Measurements from ENCODE around the gene CACNA1I. TPM values are rescaled to one million over a fixed set of nuclear protein-coding genes. Genes with fewer than 3 reads are reported as not detected.

Gene CACNA1I
- total RNA-seq, 1 experiment from 2014 or later, result 2.1 TPM

DNA sequence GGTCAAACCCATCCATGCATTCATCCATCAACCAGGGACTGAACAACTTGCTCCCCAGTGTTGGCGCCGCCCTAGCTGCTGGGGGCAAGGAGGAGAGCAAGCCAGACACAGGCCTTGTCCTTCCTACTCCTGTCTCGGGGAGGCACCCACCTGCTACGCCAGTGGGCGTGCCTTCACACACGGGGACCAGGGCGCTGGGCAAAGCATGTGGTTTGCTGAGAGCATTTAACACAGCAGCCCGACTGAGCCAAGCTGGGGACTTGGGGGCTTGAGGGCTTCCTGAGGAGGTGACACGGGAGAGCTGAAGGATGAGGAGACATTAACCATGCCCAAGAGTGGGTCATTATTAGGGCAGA is 30.6 kb downstream of the CACNA1I start (continued):
- TF ChIP-seq, protein P1, sequence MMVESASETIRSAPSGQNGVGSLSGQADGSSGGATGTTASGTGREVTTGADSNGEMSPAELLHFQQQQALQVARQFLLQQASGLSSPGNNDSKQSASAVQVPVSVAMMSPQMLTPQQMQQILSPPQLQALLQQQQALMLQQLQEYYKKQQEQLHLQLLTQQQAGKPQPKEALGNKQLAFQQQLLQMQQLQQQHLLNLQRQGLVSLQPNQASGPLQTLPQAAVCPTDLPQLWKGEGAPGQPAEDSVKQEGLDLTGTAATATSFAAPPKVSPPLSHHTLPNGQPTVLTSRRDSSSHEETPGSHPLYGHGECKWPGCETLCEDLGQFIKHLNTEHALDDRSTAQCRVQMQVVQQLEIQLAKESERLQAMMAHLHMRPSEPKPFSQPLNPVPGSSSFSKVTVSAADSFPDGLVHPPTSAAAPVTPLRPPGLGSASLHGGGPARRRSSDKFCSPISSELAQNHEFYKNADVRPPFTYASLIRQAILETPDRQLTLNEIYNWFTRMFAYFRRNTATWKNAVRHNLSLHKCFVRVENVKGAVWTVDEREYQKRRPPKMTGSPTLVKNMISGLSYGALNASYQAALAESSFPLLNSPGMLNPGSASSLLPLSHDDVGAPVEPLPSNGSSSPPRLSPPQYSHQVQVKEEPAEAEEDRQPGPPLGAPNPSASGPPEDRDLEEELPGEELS (CRISPR knock-in tag; IDR thresholded peaks at IDR 0.05), result no peak
- TF ChIP-seq, protein P2, sequence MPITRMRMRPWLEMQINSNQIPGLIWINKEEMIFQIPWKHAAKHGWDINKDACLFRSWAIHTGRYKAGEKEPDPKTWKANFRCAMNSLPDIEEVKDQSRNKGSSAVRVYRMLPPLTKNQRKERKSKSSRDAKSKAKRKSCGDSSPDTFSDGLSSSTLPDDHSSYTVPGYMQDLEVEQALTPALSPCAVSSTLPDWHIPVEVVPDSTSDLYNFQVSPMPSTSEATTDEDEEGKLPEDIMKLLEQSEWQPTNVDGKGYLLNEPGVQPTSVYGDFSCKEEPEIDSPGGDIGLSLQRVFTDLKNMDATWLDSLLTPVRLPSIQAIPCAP (CRISPR knock-in tag; IDR thresholded peaks at IDR 0.05), result no peak
- TF ChIP-seq JUN (CRISPR knock-in tag; IDR thresholded peaks at IDR 0.05), result no peak
- TF ChIP-seq, protein P3, sequence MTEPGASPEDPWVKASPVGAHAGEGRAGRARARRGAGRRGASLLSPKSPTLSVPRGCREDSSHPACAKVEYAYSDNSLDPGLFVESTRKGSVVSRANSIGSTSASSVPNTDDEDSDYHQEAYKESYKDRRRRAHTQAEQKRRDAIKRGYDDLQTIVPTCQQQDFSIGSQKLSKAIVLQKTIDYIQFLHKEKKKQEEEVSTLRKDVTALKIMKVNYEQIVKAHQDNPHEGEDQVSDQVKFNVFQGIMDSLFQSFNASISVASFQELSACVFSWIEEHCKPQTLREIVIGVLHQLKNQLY (CRISPR knock-in tag; IDR thresholded peaks at IDR 0.05), result no peak
- TF ChIP-seq EMX1 (CRISPR knock-in tag; IDR thresholded peaks at IDR 0.05), result no peak

DNA sequence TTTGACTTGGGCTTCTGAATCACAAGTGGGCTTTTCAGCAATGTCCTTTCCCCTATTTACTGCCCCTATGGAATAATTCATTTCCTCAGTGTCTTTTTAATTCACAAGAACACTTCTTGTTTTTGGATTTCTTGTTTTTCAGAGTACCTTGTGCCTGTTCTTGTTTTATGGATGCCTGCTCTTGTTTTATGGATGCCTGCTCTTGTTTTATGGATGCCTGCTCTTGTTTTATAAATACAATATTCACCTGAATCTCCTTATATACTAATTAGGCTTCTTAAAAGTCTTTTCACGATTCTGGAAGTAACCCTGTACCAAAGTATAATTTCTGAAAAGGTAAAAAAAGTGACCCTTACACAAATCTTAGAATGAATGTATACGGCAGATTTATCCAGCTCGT is 32.8 kb downstream of the CACNA1I start:
- POLR2A ChIA-PET, result no interaction called here
- no peaks in the 10 kb centered on the region for H3K36me3 Mint-ChIP-seq
- H3K27ac Mint-ChIP-seq, result no peak overlapping the region
- TF ChIP-seq, protein P4, sequence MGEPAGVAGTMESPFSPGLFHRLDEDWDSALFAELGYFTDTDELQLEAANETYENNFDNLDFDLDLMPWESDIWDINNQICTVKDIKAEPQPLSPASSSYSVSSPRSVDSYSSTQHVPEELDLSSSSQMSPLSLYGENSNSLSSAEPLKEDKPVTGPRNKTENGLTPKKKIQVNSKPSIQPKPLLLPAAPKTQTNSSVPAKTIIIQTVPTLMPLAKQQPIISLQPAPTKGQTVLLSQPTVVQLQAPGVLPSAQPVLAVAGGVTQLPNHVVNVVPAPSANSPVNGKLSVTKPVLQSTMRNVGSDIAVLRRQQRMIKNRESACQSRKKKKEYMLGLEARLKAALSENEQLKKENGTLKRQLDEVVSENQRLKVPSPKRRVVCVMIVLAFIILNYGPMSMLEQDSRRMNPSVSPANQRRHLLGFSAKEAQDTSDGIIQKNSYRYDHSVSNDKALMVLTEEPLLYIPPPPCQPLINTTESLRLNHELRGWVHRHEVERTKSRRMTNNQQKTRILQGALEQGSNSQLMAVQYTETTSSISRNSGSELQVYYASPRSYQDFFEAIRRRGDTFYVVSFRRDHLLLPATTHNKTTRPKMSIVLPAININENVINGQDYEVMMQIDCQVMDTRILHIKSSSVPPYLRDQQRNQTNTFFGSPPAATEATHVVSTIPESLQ (CRISPR knock-in tag; IDR thresholded peaks at IDR 0.05), result no peak
- TF ChIP-seq, protein P5, sequence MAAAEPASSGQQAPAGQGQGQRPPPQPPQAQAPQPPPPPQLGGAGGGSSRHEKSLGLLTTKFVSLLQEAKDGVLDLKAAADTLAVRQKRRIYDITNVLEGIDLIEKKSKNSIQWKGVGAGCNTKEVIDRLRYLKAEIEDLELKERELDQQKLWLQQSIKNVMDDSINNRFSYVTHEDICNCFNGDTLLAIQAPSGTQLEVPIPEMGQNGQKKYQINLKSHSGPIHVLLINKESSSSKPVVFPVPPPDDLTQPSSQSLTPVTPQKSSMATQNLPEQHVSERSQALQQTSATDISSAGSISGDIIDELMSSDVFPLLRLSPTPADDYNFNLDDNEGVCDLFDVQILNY (CRISPR knock-in tag; IDR thresholded peaks at IDR 0.05), result no peak
- TF ChIP-seq, protein P2 (CRISPR knock-in tag; IDR thresholded peaks at IDR 0.05), result no peak
- TF ChIP-seq ZNF317 (CRISPR knock-in tag; IDR thresholded peaks at IDR 0.05; ENCODE audit: borderline replicate concordance, low read depth) (no peak), GTF2I (CRISPR knock-in tag; conservative IDR thresholded peaks at IDR 0.05) (0 out of 2 replicates have a peak, but pooled peaks have one; percentile 52), MXD4 (CRISPR knock-in tag; IDR thresholded peaks at IDR 0.05; ENCODE audit: borderline replicate concordance) (no peak)
- TF ChIP-seq, protein P6, sequence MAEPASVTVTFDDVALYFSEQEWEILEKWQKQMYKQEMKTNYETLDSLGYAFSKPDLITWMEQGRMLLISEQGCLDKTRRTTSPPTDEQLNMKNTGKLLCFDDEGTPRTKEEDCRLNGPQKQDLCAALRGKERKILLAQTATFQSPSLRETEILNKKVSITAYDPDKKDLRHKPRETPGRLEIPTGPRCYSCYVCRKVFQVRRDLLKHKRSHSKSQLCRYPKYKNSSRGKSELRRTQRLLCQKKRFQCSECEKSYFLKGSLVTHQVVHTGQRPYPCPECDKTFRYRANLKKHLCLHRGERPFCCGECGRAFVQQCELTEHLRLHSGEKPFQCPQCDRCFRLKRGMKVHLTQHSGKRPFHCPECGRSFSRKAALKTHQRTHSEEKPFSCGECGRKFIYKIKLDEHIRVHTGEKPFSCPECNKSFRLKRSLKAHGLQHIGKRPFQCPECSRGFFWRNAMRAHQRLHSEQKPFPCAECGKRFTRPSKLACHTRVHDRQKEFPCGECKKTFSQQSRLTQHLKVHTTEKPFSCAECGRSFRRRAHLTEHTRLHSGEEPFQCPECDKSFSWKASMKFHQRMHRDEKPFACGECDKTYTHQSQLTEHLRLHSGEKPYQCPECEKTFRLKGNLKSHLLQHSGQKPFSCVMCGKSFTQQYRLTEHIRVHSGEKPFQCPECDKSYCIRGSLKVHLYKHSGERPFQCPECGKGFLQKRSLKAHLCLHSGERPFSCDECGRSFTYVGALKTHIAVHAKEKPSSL (CRISPR knock-in tag; conservative IDR thresholded peaks at IDR 0.05), result no peak
- CTCF ChIA-PET, result no interaction called here
- H3K4me1 Mint-ChIP-seq, result peaks cover 17% of the 10 kb centered on the region
- no peak overlapping the region for H3K4me3 Mint-ChIP-seq
- H3K9me3 Mint-ChIP-seq, result peaks cover 13% of the 10 kb centered on the region
- no peak for ATAC-seq
- peaks cover 28% of the 10 kb centered on the region for H3K27me3 Mint-ChIP-seq (ENCODE audit: low read depth)
- DNase-seq (ENCODE audit: low spot score), result no peak

DNA sequence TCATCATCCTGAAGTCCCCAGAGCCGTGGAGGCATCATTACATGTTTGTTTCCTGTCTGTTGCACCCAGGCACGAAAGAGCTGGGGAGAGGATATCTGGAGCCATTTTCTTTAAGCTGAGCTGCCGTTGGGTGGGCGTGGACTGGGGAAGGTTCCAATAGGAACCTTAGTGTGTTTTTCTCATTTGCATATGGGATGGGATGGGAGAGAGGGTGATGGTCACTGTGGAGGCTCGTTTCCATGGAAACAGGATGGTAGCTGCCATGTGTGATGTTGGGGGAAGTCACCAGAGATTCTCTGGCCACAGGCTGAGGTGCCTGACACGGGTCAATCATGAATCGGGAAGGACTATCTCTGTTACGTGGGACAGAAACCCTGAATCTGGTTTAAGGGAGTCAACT is 39.7 kb downstream of the CACNA1I start:
- H3K4me1 Mint-ChIP-seq, result peaks cover 8% of the 10 kb centered on the region; the same call in 1 of the 2 replicates
- ChIA-PET POLR2A (no interaction called here), CTCF (interaction anchor here (0.5 to 1.2 kb wide), 3 partner anchors 12 to 402 kb away, joined by 3 read pairs; no protein-coding TSS in a partner anchor)
- ATAC-seq (no peak), DNase-seq (ENCODE audit: low spot score) (no peak)
- TF ChIP-seq RORB (CRISPR knock-in tag; IDR thresholded peaks at IDR 0.05) (no peak), SMAD4 (CRISPR knock-in tag; IDR thresholded peaks at IDR 0.05) (no peak), IRF2 (CRISPR knock-in tag; IDR thresholded peaks at IDR 0.05; ENCODE audit: borderline replicate concordance, low read depth) (no peak), NR1H2 (CRISPR knock-in tag; IDR thresholded peaks at IDR 0.05) (no peak), ELF4 (CRISPR knock-in tag; IDR thresholded peaks at IDR 0.05; ENCODE audit: low read depth) (no peak), TCF7 (CRISPR knock-in tag; IDR thresholded peaks at IDR 0.05; ENCODE audit: low read depth) (no peak)
- TF ChIP-seq, protein P7, sequence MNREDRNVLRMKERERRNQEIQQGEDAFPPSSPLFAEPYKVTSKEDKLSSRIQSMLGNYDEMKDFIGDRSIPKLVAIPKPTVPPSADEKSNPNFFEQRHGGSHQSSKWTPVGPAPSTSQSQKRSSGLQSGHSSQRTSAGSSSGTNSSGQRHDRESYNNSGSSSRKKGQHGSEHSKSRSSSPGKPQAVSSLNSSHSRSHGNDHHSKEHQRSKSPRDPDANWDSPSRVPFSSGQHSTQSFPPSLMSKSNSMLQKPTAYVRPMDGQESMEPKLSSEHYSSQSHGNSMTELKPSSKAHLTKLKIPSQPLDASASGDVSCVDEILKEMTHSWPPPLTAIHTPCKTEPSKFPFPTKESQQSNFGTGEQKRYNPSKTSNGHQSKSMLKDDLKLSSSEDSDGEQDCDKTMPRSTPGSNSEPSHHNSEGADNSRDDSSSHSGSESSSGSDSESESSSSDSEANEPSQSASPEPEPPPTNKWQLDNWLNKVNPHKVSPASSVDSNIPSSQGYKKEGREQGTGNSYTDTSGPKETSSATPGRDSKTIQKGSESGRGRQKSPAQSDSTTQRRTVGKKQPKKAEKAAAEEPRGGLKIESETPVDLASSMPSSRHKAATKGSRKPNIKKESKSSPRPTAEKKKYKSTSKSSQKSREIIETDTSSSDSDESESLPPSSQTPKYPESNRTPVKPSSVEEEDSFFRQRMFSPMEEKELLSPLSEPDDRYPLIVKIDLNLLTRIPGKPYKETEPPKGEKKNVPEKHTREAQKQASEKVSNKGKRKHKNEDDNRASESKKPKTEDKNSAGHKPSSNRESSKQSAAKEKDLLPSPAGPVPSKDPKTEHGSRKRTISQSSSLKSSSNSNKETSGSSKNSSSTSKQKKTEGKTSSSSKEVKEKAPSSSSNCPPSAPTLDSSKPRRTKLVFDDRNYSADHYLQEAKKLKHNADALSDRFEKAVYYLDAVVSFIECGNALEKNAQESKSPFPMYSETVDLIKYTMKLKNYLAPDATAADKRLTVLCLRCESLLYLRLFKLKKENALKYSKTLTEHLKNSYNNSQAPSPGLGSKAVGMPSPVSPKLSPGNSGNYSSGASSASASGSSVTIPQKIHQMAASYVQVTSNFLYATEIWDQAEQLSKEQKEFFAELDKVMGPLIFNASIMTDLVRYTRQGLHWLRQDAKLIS (CRISPR knock-in tag; IDR thresholded peaks at IDR 0.05; ENCODE audit: borderline replicate concordance), result no peak
- peaks cover 4% of the 10 kb centered on the region for H3K27me3 Mint-ChIP-seq (ENCODE audit: low read depth)
- peaks cover 14% of the 10 kb centered on the region for H3K9me3 Mint-ChIP-seq
- no peak overlapping the region for H3K27ac Mint-ChIP-seq
- peaks cover 2% of the 10 kb centered on the region; the same call in 1 of the 2 replicates for H3K36me3 Mint-ChIP-seq
- no peak overlapping the region for H3K4me3 Mint-ChIP-seq
